Muscle layer of duodenum (tissue), 2 donors: Measurements from ENCODE around the gene TMED4.
"Not testable (repeated sequence)": the region's sequence is repeated elsewhere in the genome, so short reads cannot be mapped to it uniquely, and the experiment has no call there.

ENCODE experiments used
- H3K27ac ChIP-seq: one replicate; pipeline ENCODE4 v1.7.0; 2013; ENCODE audit warnings: mild to moderate bottlenecking, low read length
- H3K27me3 ChIP-seq: one replicate; pipeline ENCODE4 v1.7.0; 2013; ENCODE audit warnings: low read depth, mild to moderate bottlenecking, control low read depth, low read length
- H3K36me3 ChIP-seq, 2 donors: one replicate each; pipeline ENCODE4 v1.7.0; 2013; ENCODE audit warnings: low read length in 2 of 2, control low read depth in 1 of 2, mild to moderate bottlenecking in 1 of 2; ENCODE audit not compliant: insufficient read depth in 2 of 2, control insufficient read depth in 1 of 2
- H3K4me1 ChIP-seq, 2 donors: one replicate each; pipeline ENCODE4 v1.7.0; 2013; ENCODE audit warnings: low read length in 2 of 2, mild to moderate bottlenecking in 2 of 2, control low read depth in 1 of 2, moderate library complexity in 1 of 2; ENCODE audit not compliant: insufficient read depth in 2 of 2, control insufficient read depth in 1 of 2
- H3K4me3 ChIP-seq, 2 donors: one replicate each; pipeline ENCODE4 v1.7.0; 2013; ENCODE audit warnings: low read length in 2 of 2, low read depth in 1 of 2, mild to moderate bottlenecking in 1 of 2
- H3K9me3 ChIP-seq, 2 donors: one replicate each; pipeline ENCODE4 v1.7.0; 2013; ENCODE audit warnings: low read length in 2 of 2, control low read depth in 1 of 2, mild to moderate bottlenecking in 1 of 2; ENCODE audit not compliant: control insufficient read depth in 1 of 2
- donor health status: healthy.

Gene TMED4

DNA sequence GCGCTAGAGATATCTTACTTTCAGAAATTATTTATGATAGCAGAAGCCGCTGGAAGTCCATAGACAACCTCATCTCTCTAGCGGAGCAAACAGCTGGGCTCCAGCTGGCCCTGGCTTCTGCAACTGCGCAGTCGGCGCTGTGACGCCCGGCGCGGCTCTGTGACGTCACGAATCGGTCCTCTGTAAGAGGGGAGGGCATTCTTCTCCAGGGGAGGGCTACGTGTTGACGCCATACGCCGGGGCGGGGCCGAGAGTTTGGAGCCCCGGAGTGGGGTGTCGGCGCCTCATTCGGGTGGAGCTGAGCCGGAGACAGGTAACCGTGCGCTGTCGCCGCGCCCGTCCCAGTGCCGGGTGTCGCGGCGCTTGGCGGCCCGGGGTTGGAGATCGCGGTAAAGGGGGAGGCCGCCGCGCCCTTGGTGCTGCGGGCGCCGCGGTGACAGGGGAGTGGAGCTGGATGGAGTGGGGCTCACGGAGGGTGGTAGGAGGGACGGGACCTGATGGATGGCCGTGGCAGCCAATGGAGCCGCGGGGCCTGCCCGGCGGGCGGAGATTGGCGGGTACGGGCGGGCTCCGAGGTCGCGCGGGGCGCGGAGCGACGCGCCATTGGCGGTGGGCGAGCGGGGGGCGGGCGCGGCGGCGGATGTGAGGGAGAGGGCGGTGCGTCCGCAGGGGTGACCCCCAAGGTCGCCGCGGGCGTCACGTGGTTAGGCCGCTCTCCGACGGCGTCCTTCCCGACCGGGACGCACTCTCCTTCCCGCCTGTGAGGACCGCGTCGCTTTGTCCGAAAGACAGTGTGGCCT lies 24.5 kb upstream of the TMED4 start, which contains the start of gene OGDH:
Gene OGDH, plus strand, starts transcription at position 287 of the 800 bp plus-strand sequence. CDS start 17,717 bp downstream, outside the sequence.
- H3K4me3 ChIP-seq: peak within 1 kb of the TSS; percentile 83 to 91
- H3K36me3 ChIP-seq: no peaks in the 10 kb centered on the region
- no peaks in the 10 kb centered on the region for H3K9me3 ChIP-seq
- H3K4me1 ChIP-seq: peaks cover 0 to 9% of the 10 kb centered on the region in 2 donors
- no peaks in the 10 kb centered on the region for H3K27me3 ChIP-seq
- H3K27ac ChIP-seq: peak within 1 kb of the TSS; percentile 97

- no peaks in the 10 kb centered on the region for H3K9me3 ChIP-seq
- H3K4me1 ChIP-seq: peaks cover 0 to 9% of the 10 kb centered on the region in 2 donors
- no peaks in the 10 kb centered on the region for H3K36me3 ChIP-seq
- no peak overlapping the region for H3K4me3 ChIP-seq
- no peaks in the 10 kb centered on the region for H3K27me3 ChIP-seq
- H3K27ac ChIP-seq: no peak overlapping the region
These were observed 22.9 kb upstream of the TMED4 start for GRCh38 chr7:44604941-44605340.

DNA sequence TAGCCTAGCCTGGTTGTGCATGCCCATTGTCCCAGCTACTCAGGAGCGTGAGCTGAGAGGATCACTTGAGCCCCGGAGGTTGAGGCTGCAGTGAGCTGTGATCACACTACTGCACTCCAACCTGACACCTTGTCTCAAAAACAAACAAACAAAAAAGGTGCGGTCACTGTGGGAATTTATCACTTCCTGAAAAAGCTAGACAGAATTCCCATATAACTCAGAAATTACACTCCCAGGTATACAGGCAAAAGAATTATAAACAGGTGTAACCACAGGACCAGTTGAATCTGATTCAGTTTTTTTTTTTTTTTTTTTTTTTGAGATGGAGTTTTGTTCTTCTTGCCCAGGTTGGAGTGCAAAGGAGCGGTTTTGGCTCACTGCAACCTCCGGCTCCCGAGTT lies 21.2 kb upstream of the TMED4 start:
- Histone ChIP-seq H3K27ac (no peak overlapping the region), H3K27me3 (no peaks in the 10 kb centered on the region), H3K9me3 (no peaks in the 10 kb centered on the region), H3K4me3 (no peak overlapping the region), H3K4me1 (peaks cover 0 to 6% of the 10 kb centered on the region in 2 donors), H3K36me3 (no peaks in the 10 kb centered on the region)

- Histone ChIP-seq H3K27me3 (no peaks in the 10 kb centered on the region), H3K9me3 (no peaks in the 10 kb centered on the region), H3K27ac (no peak overlapping the region), H3K4me3 (no peak overlapping the region), H3K36me3 (no peaks in the 10 kb centered on the region), H3K4me1 (peaks cover 0 to 4% of the 10 kb centered on the region in 2 donors)
These were observed 20.5 kb upstream of the TMED4 start for GRCh38 chr7:44602576-44602910.

- Histone ChIP-seq H3K36me3 (no peaks in the 10 kb centered on the region), H3K4me1 (no peaks in the 10 kb centered on the region), H3K27me3 (no peaks in the 10 kb centered on the region), H3K9me3 (no peaks in the 10 kb centered on the region), H3K4me3 (no peak overlapping the region), H3K27ac (no peak overlapping the region)
These were observed 17.2 kb upstream of the TMED4 start for GRCh38 chr7:44599222-44599621.

GRCh38 chr7:44597181-44597580 lies 15.2 kb upstream of the TMED4 start:
- H3K4me3 ChIP-seq, H3K9me3 ChIP-seq: not testable (repeated sequence)

DNA sequence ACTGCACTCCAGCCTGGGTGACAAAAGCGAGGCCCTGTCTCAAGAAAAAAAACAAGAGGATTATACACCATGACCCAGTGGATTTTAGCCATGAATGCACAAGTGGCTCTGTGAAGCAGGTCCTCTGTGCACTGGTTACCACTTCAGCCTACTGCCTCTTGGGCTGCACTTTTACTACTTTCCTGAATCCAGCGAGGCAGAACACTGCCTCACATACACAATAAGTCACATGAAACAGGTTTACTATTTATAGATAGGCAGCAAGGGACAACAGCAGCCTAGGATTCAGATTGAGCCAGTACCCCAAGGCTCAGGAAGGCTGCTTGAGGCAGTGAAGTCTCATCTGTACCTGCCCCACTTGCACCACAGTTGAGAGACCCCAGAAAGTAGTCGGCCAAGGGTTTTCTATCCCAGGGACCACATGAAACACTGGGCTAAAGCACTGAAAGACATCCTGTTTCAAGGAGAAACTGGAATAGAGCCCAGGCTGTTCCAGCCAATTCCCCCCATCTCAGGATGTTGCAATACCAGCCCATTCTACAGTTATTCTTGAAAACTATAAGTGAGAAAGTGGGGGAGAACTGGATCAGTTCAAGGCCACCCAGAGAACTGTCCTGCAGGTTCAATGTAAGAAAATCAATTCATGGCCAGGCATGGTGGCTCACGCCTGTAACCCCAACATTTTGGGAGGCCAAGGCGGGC lies 14.1 kb upstream of the TMED4 start:
- Histone ChIP-seq H3K4me3 (no peak overlapping the region), H3K36me3 (no peaks in the 10 kb centered on the region), H3K27me3 (no peaks in the 10 kb centered on the region), H3K27ac (no peak overlapping the region), H3K4me1 (no peaks in the 10 kb centered on the region), H3K9me3 (no peaks in the 10 kb centered on the region)

More at GRCh38 chr7:44597181-44597580, 15.2 kb upstream of the TMED4 start:
- not testable (repeated sequence) for H3K4me1 ChIP-seq, H3K27ac ChIP-seq, H3K36me3 ChIP-seq, H3K27me3 ChIP-seq

DNA sequence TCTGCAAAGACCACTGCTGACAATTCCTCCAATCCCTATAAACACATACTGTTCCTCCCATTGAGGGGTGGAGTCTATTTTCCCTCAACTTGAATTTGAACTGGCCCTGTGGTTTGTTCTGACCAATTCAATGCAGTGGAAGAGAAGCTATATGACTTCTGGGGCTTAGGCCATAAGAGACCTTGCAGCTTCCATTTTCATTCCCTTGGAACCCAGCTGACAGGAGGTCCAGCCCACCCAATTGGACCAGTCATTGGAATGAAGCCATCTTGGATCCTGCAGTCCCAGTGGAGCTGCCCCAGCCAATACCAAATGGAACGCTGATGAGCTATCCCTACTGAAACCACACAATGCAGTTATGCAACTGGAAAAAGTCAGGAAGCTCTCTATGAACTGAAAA lies 8.9 kb upstream of the TMED4 start:
- Histone ChIP-seq H3K36me3 (no peaks in the 10 kb centered on the region), H3K9me3 (no peaks in the 10 kb centered on the region), H3K27ac (no peak overlapping the region), H3K27me3 (no peaks in the 10 kb centered on the region), H3K4me3 (no peak overlapping the region), H3K4me1 (no peaks in the 10 kb centered on the region)

GRCh38 chr7:44587843-44588711 lies 6.0 kb upstream of the TMED4 start:
- Histone ChIP-seq H3K27ac (no peak overlapping the region), H3K36me3 (no peaks in the 10 kb centered on the region), H3K9me3 (no peaks in the 10 kb centered on the region), H3K4me1 (no peaks in the 10 kb centered on the region), H3K27me3 (no peaks in the 10 kb centered on the region), H3K4me3 (no peak overlapping the region)

DNA sequence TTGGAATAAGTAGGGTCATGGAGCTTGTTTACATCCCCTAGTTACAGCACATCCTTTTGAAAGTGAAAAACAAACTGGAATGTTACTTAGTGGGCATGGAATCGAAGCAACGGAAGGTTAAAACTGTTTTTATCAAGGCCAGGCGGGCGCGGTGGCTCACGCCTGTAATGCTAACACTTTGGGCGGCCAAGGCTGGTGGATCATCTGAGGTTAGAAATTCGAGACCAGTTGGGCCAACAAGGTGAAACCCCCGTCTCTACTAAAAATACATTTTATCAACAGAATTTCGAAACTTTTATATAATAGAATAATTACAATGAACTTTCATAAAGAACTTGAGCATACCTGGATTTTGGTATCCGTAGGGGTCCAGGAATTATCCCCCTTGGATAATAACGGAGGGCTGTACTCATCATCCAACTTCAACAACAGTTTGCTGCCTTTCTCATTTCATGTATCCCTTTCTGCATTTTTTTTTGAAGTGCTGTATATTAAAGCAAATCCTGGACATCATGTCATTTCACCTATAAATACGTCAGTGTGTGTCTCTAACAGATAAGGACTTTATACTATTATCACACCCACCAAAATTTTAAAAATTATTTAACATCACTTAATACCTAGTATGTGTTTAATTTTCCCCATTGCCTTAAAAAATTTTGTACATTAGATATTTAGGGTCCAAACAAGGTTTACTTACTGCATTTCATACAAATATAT lies 1.3 kb upstream of the TMED4 start:
- Histone ChIP-seq H3K9me3 (no peaks in the 10 kb centered on the region), H3K27ac (peak overlapping the region; percentile 99), H3K36me3 (peaks cover 11 to 17% of the 10 kb centered on the region in 2 donors), H3K4me1 (peaks cover 6 to 16% of the 10 kb centered on the region in 2 donors), H3K27me3 (no peaks in the 10 kb centered on the region), H3K4me3 (peak overlapping the region; percentile 90)
